Liver (tissue), 9 donors: Measurements from ENCODE around the gene TENM3. TPM values are rescaled to one million over a fixed set of nuclear protein-coding genes. Genes with fewer than 3 reads are reported as not detected.

Experiments used
- DNase-seq: peaks from one replicate; pipeline ENCODE4 v3.0.0-alpha.2; 2017; ENCODE audit warnings: low spot score
- H3K27ac ChIP-seq, 2 donors: one replicate each; pipeline ENCODE4 v1.7.0; 2013; ENCODE audit warnings: inconsistent platforms in 2 of 2, low read length in 2 of 2, control low read depth in 1 of 2, low read depth in 1 of 2, mild to moderate bottlenecking in 1 of 2
- H3K27me3 ChIP-seq, 4 donors: one replicate each; pipeline versions ENCODE4 v1.6.1 to v1.7.0; 2013; ENCODE audit warnings: low read length in 3 of 4, inconsistent platforms in 1 of 4, mild to moderate bottlenecking in 1 of 4, moderate library complexity in 1 of 4; ENCODE audit not compliant: control insufficient read depth in 4 of 4, insufficient read depth in 4 of 4
- H3K36me3 ChIP-seq, 4 donors: one replicate each; pipeline versions ENCODE4 v1.6.1 to v1.7.0; 2013; ENCODE audit warnings: low read length in 3 of 4, mild to moderate bottlenecking in 3 of 4, low read depth in 1 of 4, moderate library complexity in 1 of 4; ENCODE audit not compliant: control insufficient read depth in 4 of 4, insufficient read depth in 3 of 4
- H3K4me1 ChIP-seq, 4 donors: one replicate each; pipeline versions ENCODE4 v1.6.1 to v1.7.0; 2013; ENCODE audit warnings: low read length in 3 of 4, mild to moderate bottlenecking in 3 of 4, moderate library complexity in 1 of 4; ENCODE audit not compliant: control insufficient read depth in 4 of 4, insufficient read depth in 4 of 4
- H3K4me3 ChIP-seq, 3 donors: one replicate each; pipeline versions ENCODE4 v1.6.1 to v1.7.0; 2013; ENCODE audit warnings: low read length in 3 of 3, control low read depth in 1 of 3, low read depth in 1 of 3, mild to moderate bottlenecking in 1 of 3
- H3K9ac ChIP-seq, 2 donors: one replicate each; pipeline ENCODE4 v1.7.0; 2013; ENCODE audit warnings: low read length in 2 of 2, mild to moderate bottlenecking in 2 of 2, moderate library complexity in 2 of 2, control low read depth in 1 of 2, low read depth in 1 of 2
- H3K9me3 ChIP-seq, 4 donors: one replicate each; pipeline versions ENCODE4 v1.6.1 to v1.7.0; 2013; ENCODE audit warnings: low read length in 3 of 4; ENCODE audit not compliant: control insufficient read depth in 4 of 4
- ATF3 ChIP-seq: IDR thresholded peaks from 2 replicates; pipeline ENCODE4 v1.6.1; 2016; ENCODE audit warnings: antibody characterized with exemption
- CTCF ChIP-seq: fragments of 150-350 bp; IDR thresholded peaks from 2 replicates; pipeline ENCODE4 v1.5.1; 2017; ENCODE audit warnings: improper control_type of control experiment, low read depth, low read length; ENCODE audit not compliant: missing input control
- EGR1 ChIP-seq, 2 donors: IDR thresholded peaks; 2 replicates each; pipeline ENCODE4 v1.6.1; 2016 to 2018; ENCODE audit warnings: antibody characterized with exemption in 2 of 2, low read depth in 2 of 2
- FOXA1 ChIP-seq: IDR thresholded peaks from 2 replicates; pipeline ENCODE4 v1.6.1; 2016; ENCODE audit warnings: antibody characterized with exemption
- FOXA2 ChIP-seq: IDR thresholded peaks from 2 replicates; pipeline ENCODE4 v1.6.1; 2016; ENCODE audit warnings: antibody characterized with exemption
- GABPA ChIP-seq, 2 donors: IDR thresholded peaks in 1 of 2; conservative IDR thresholded peaks in 1 of 2; 2 replicates each; pipeline ENCODE4 v1.6.1; 2016; ENCODE audit warnings: antibody characterized with exemption in 2 of 2, mild to moderate bottlenecking in 1 of 2, moderate library complexity in 1 of 2
- HNF4A ChIP-seq, 2 donors: conservative IDR thresholded peaks; 2 replicates each; pipeline ENCODE4 v1.6.1; 2016; ENCODE audit warnings: antibody characterized with exemption in 2 of 2, mild to moderate bottlenecking in 2 of 2
- JUND ChIP-seq, 2 donors: IDR thresholded peaks; 2 replicates each; pipeline ENCODE4 v1.6.1; 2016; ENCODE audit warnings: antibody characterized with exemption in 2 of 2
- NR2F2 ChIP-seq: IDR thresholded peaks from 2 replicates; pipeline ENCODE4 v1.6.1; 2016; ENCODE audit warnings: antibody characterized with exemption
- RAD21 ChIP-seq, 2 donors: IDR thresholded peaks; 2 replicates each; pipeline ENCODE4 v1.6.1; 2016; ENCODE audit warnings: antibody characterized with exemption in 2 of 2, mild to moderate bottlenecking in 2 of 2
- SP1 ChIP-seq: IDR thresholded peaks from 2 replicates; pipeline ENCODE4 v1.6.1; 2018; ENCODE audit warnings: antibody characterized with exemption, mild to moderate bottlenecking
- TAF1 ChIP-seq: conservative IDR thresholded peaks from 2 replicates; pipeline ENCODE4 v1.6.1; 2016; ENCODE audit warnings: antibody characterized with exemption, mild to moderate bottlenecking
- YY1 ChIP-seq: IDR thresholded peaks from 2 replicates; pipeline ENCODE4 v1.6.1; 2016; ENCODE audit warnings: antibody characterized with exemption, mild to moderate bottlenecking
- WGBS: extraction: QIAGEN DNeasy Blood & Tissue Kit; methylation state at CpG from one replicate; pipeline ENCODE4 v1.1.7; 2013; 5-methylcytosine and 5-hydroxymethylcytosine counted together
- polyA plus RNA-seq, 2 donors: library from polyadenylated mRNA; stranded (reverse) in 1 of 2; unstranded in 1 of 2; fragments of 200-250 nt in 1 of 2; fragments of >200 nt in 1 of 2; fragmentation: Nextera tagmentation in 1 of 2; extraction: Ambion mirVana in 1 of 2; gene quantifications; one replicate each; pipeline versions ENCODE4 v1.2.1 to v1.2.3, GENCODE V29; 2013 to 2015
- total RNA-seq, 2 donors: library from RNA; depleted of rRNA; stranded (reverse); fragments of >200 nt; gene quantifications; one replicate each; pipeline ENCODE4 v1.2.3, GENCODE V29; 2014
- TF ChIP-seq, protein P1 (sequence below): IDR thresholded peaks from 2 replicates; pipeline ENCODE4 v1.6.1; 2016; ENCODE audit warnings: antibody characterized with exemption, mild to moderate bottlenecking
- TF ChIP-seq, protein P2 (sequence below): IDR thresholded peaks from 2 replicates; pipeline ENCODE4 v1.6.1; 2016; ENCODE audit warnings: antibody characterized with exemption
- TF ChIP-seq, protein P3 (sequence below): IDR thresholded peaks from 2 replicates; pipeline ENCODE4 v1.6.1; 2016; ENCODE audit warnings: antibody characterized with exemption
- donor health status: healthy.
- donor health status: healthy.
- donor health status: healthy.
- donor health status: healthy.
- donor health status: healthy.

The TENM3 gene
- total and polyA plus RNA-seq, 4 donors: 0.32 to 16.8 (median 0.70) TPM

DNA sequence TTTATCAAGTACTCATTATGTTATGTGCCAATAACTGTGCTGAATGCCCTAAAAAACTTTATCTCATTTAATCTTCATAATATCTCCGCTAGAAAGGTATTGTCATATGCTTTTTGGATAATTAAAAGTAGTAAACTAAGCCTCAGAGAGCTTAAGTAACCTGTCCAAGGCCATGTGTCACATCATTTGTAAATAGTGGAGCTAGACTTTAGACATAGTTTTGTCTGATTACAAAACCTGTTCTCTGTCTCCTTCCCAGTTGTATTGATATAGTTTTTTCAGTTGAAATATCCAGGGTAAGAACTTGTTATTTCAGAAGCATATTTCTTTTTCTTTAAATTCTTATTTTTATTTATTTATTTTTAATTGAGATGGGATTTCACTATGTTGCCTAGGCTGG, 66.7 kb downstream of the TENM3 start (continued):
- TF ChIP-seq ATF3: no peak

- no peak for DNase-seq
- H3K27me3 ChIP-seq: no peaks in the 10 kb centered on the region
- H3K9ac ChIP-seq: no peak overlapping the region
- TF ChIP-seq TAF1 (no peak), CTCF (no peak), RAD21 (IDR thresholded peaks at IDR 0.05) (no peak), FOXA1 (no peak), ATF3 (no peak), HNF4A (conservative IDR thresholded peaks at IDR 0.05) (no peak), EGR1 (IDR thresholded peaks at IDR 0.05; ENCODE audit: low read depth in 2 of 2) (no peak), FOXA2 (no peak), NR2F2 (no peak), JUND (IDR thresholded peaks at IDR 0.05) (no peak)
- TF ChIP-seq, protein P1, sequence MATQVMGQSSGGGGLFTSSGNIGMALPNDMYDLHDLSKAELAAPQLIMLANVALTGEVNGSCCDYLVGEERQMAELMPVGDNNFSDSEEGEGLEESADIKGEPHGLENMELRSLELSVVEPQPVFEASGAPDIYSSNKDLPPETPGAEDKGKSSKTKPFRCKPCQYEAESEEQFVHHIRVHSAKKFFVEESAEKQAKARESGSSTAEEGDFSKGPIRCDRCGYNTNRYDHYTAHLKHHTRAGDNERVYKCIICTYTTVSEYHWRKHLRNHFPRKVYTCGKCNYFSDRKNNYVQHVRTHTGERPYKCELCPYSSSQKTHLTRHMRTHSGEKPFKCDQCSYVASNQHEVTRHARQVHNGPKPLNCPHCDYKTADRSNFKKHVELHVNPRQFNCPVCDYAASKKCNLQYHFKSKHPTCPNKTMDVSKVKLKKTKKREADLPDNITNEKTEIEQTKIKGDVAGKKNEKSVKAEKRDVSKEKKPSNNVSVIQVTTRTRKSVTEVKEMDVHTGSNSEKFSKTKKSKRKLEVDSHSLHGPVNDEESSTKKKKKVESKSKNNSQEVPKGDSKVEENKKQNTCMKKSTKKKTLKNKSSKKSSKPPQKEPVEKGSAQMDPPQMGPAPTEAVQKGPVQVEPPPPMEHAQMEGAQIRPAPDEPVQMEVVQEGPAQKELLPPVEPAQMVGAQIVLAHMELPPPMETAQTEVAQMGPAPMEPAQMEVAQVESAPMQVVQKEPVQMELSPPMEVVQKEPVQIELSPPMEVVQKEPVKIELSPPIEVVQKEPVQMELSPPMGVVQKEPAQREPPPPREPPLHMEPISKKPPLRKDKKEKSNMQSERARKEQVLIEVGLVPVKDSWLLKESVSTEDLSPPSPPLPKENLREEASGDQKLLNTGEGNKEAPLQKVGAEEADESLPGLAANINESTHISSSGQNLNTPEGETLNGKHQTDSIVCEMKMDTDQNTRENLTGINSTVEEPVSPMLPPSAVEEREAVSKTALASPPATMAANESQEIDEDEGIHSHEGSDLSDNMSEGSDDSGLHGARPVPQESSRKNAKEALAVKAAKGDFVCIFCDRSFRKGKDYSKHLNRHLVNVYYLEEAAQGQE: no peak
- H3K27ac ChIP-seq: no peak overlapping the region
- no peaks in the 10 kb centered on the region for H3K36me3 ChIP-seq
- peaks cover 0 to 2% (median under 1%) of the 10 kb centered on the region in 4 donors for H3K9me3 ChIP-seq
- 76% methylated on average over 5 of the region's 5 CpGs for WGBS
- H3K4me3 ChIP-seq: no peak overlapping the region
- peaks cover 0 to 2% (median 0%) of the 10 kb centered on the region in 4 donors for H3K4me1 ChIP-seq
Observed at GRCh38 chr4:182310316-182310715, 67.1 kb downstream of the TENM3 start.

- Histone ChIP-seq H3K9ac (no peak overlapping the region), H3K4me1 (peaks cover 0 to 2% (median 0%) of the 10 kb centered on the region in 4 donors), H3K9me3 (peaks cover 0 to 2% (median under 1%) of the 10 kb centered on the region in 4 donors), H3K36me3 (no peaks in the 10 kb centered on the region), H3K4me3 (no peak overlapping the region), H3K27ac (no peak overlapping the region), H3K27me3 (no peaks in the 10 kb centered on the region)
- 86% methylated on average over 3 of the region's 3 CpGs for WGBS
- no peak for DNase-seq
- TF ChIP-seq RAD21 (IDR thresholded peaks at IDR 0.05): no peak
- TF ChIP-seq GABPA (IDR thresholded peaks at IDR 0.05 in 1 of 2, conservative IDR thresholded peaks at IDR 0.05 in 1 of 2): no peak
- TF ChIP-seq FOXA1: no peak
- TF ChIP-seq, protein P2, sequence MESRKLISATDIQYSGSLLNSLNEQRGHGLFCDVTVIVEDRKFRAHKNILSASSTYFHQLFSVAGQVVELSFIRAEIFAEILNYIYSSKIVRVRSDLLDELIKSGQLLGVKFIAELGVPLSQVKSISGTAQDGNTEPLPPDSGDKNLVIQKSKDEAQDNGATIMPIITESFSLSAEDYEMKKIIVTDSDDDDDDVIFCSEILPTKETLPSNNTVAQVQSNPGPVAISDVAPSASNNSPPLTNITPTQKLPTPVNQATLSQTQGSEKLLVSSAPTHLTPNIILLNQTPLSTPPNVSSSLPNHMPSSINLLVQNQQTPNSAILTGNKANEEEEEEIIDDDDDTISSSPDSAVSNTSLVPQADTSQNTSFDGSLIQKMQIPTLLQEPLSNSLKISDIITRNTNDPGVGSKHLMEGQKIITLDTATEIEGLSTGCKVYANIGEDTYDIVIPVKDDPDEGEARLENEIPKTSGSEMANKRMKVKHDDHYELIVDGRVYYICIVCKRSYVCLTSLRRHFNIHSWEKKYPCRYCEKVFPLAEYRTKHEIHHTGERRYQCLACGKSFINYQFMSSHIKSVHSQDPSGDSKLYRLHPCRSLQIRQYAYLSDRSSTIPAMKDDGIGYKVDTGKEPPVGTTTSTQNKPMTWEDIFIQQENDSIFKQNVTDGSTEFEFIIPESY: no peak
- no peak for TF ChIP-seq ATF3
- no peak for TF ChIP-seq NR2F2
- TF ChIP-seq YY1: no peak
- TF ChIP-seq JUND (IDR thresholded peaks at IDR 0.05): no peak
- no peak for TF ChIP-seq SP1
- TF ChIP-seq HNF4A (conservative IDR thresholded peaks at IDR 0.05): no peak
- TF ChIP-seq, protein P3, sequence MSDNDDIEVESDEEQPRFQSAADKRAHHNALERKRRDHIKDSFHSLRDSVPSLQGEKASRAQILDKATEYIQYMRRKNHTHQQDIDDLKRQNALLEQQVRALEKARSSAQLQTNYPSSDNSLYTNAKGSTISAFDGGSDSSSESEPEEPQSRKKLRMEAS: no peak
Observed at GRCh38 chr4:182310962-182311361, 67.8 kb downstream of the TENM3 start.
